OCI-LY7 (cell line): Measurements from ENCODE around the gene CASK.

Experiments used
- CTCF ChIP-seq: fragments of 200-600 bp; sonication (generic); conservative IDR thresholded peaks from 2 replicates; pipeline ENCODE4 v1.5.1; 2014; ENCODE audit warnings: mild to moderate bottlenecking, antibody characterized with exemption, low read length, moderate library complexity, mixed read lengths
- EZH2phosphoT487 ChIP-seq: fragments of 200-600 bp; sonication (generic); IDR thresholded peaks from 2 replicates; pipeline ENCODE4 v1.6.1; 2018; ENCODE audit warnings: low read depth, borderline replicate concordance, mild to moderate bottlenecking, mixed run types, antibody characterized with exemption, low read length, moderate library complexity, mixed read lengths

DNA sequence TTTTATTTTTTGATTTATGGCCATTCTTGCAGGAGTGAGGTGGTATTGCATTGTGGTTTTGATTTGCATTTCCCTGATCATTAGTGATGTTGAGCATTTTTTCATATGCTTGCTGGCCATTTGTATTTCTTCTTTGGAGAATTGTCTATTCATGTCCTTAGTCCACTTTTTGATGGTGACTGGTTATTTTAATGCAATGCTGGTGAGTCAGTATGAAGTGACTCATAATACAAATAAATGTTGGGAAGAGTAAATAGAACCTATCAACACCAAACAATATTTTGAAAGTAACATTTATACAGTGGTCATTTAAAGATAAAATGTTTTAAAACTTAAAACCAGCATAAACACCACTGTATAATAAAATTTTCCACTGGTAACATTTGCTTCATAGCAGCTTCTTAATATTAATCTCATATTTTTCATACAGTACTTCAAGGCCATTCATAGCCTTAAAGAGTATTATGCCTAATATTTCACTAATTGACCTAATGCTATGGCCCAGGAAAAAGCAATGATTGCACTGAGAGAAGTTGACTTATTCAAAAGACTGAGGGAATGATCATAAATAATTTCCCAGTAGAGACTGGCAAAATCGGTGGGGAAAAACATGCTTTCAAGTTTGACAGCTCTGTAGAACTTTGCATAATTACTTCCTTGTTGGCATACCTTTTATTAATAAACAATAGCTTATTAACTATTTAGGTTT, 33.9 kb downstream of the CASK start:
- TF ChIP-seq CTCF = no peak
- no peak for TF ChIP-seq EZH2phosphoT487
